Liver (tissue), 9 donors: Measurements from ENCODE around the gene TBX2. TPM values are rescaled to one million over a fixed set of nuclear protein-coding genes. Genes with fewer than 3 reads are reported as not detected.

Experiments used
- DNase-seq: peaks from one replicate; pipeline ENCODE4 v3.0.0-alpha.2; 2017; ENCODE audit warnings: low spot score
- H3K27ac ChIP-seq, 2 donors: one replicate each; pipeline ENCODE4 v1.7.0; 2013; ENCODE audit warnings: inconsistent platforms in 2 of 2, low read length in 2 of 2, control low read depth in 1 of 2, low read depth in 1 of 2, mild to moderate bottlenecking in 1 of 2
- H3K27me3 ChIP-seq, 4 donors: one replicate each; pipeline versions ENCODE4 v1.6.1 to v1.7.0; 2013; ENCODE audit warnings: low read length in 3 of 4, inconsistent platforms in 1 of 4, mild to moderate bottlenecking in 1 of 4, moderate library complexity in 1 of 4; ENCODE audit not compliant: control insufficient read depth in 4 of 4, insufficient read depth in 4 of 4
- H3K36me3 ChIP-seq, 4 donors: one replicate each; pipeline versions ENCODE4 v1.6.1 to v1.7.0; 2013; ENCODE audit warnings: low read length in 3 of 4, mild to moderate bottlenecking in 3 of 4, low read depth in 1 of 4, moderate library complexity in 1 of 4; ENCODE audit not compliant: control insufficient read depth in 4 of 4, insufficient read depth in 3 of 4
- H3K4me1 ChIP-seq, 4 donors: one replicate each; pipeline versions ENCODE4 v1.6.1 to v1.7.0; 2013; ENCODE audit warnings: low read length in 3 of 4, mild to moderate bottlenecking in 3 of 4, moderate library complexity in 1 of 4; ENCODE audit not compliant: control insufficient read depth in 4 of 4, insufficient read depth in 4 of 4
- H3K4me3 ChIP-seq, 3 donors: one replicate each; pipeline versions ENCODE4 v1.6.1 to v1.7.0; 2013; ENCODE audit warnings: low read length in 3 of 3, control low read depth in 1 of 3, low read depth in 1 of 3, mild to moderate bottlenecking in 1 of 3
- H3K9ac ChIP-seq, 2 donors: one replicate each; pipeline ENCODE4 v1.7.0; 2013; ENCODE audit warnings: low read length in 2 of 2, mild to moderate bottlenecking in 2 of 2, moderate library complexity in 2 of 2, control low read depth in 1 of 2, low read depth in 1 of 2
- H3K9me3 ChIP-seq, 4 donors: one replicate each; pipeline versions ENCODE4 v1.6.1 to v1.7.0; 2013; ENCODE audit warnings: low read length in 3 of 4; ENCODE audit not compliant: control insufficient read depth in 4 of 4
- ATF3 ChIP-seq: IDR thresholded peaks from 2 replicates; pipeline ENCODE4 v1.6.1; 2016; ENCODE audit warnings: antibody characterized with exemption
- CTCF ChIP-seq: fragments of 150-350 bp; IDR thresholded peaks from 2 replicates; pipeline ENCODE4 v1.5.1; 2017; ENCODE audit warnings: improper control_type of control experiment, low read depth, low read length; ENCODE audit not compliant: missing input control
- EGR1 ChIP-seq, 2 donors: IDR thresholded peaks; 2 replicates each; pipeline ENCODE4 v1.6.1; 2016 to 2018; ENCODE audit warnings: antibody characterized with exemption in 2 of 2, low read depth in 2 of 2
- FOXA1 ChIP-seq: IDR thresholded peaks from 2 replicates; pipeline ENCODE4 v1.6.1; 2016; ENCODE audit warnings: antibody characterized with exemption
- FOXA2 ChIP-seq: IDR thresholded peaks from 2 replicates; pipeline ENCODE4 v1.6.1; 2016; ENCODE audit warnings: antibody characterized with exemption
- GABPA ChIP-seq, 2 donors: IDR thresholded peaks in 1 of 2; conservative IDR thresholded peaks in 1 of 2; 2 replicates each; pipeline ENCODE4 v1.6.1; 2016; ENCODE audit warnings: antibody characterized with exemption in 2 of 2, mild to moderate bottlenecking in 1 of 2, moderate library complexity in 1 of 2
- HNF4A ChIP-seq, 2 donors: conservative IDR thresholded peaks; 2 replicates each; pipeline ENCODE4 v1.6.1; 2016; ENCODE audit warnings: antibody characterized with exemption in 2 of 2, mild to moderate bottlenecking in 2 of 2
- HNF4G ChIP-seq: IDR thresholded peaks from 2 replicates; pipeline ENCODE4 v1.6.1; 2016; ENCODE audit warnings: antibody characterized with exemption
- JUND ChIP-seq, 2 donors: IDR thresholded peaks; 2 replicates each; pipeline ENCODE4 v1.6.1; 2016; ENCODE audit warnings: antibody characterized with exemption in 2 of 2
- MAX ChIP-seq: IDR thresholded peaks from 2 replicates; pipeline ENCODE4 v1.6.1; 2016; ENCODE audit warnings: antibody characterized with exemption
- NR2F2 ChIP-seq: IDR thresholded peaks from 2 replicates; pipeline ENCODE4 v1.6.1; 2016; ENCODE audit warnings: antibody characterized with exemption
- RAD21 ChIP-seq, 2 donors: IDR thresholded peaks; 2 replicates each; pipeline ENCODE4 v1.6.1; 2016; ENCODE audit warnings: antibody characterized with exemption in 2 of 2, mild to moderate bottlenecking in 2 of 2
- REST ChIP-seq: IDR thresholded peaks from 2 replicates; pipeline ENCODE4 v1.6.1; 2016; ENCODE audit warnings: antibody characterized with exemption, mild to moderate bottlenecking
- RXRA ChIP-seq, 2 donors: IDR thresholded peaks; 2 replicates each; pipeline ENCODE4 v1.6.1; 2017 to 2018; ENCODE audit warnings: antibody characterized with exemption in 2 of 2, mild to moderate bottlenecking in 1 of 2
- SP1 ChIP-seq: IDR thresholded peaks from 2 replicates; pipeline ENCODE4 v1.6.1; 2018; ENCODE audit warnings: antibody characterized with exemption, mild to moderate bottlenecking
- TAF1 ChIP-seq: conservative IDR thresholded peaks from 2 replicates; pipeline ENCODE4 v1.6.1; 2016; ENCODE audit warnings: antibody characterized with exemption, mild to moderate bottlenecking
- YY1 ChIP-seq: IDR thresholded peaks from 2 replicates; pipeline ENCODE4 v1.6.1; 2016; ENCODE audit warnings: antibody characterized with exemption, mild to moderate bottlenecking
- ZBTB33 ChIP-seq: IDR thresholded peaks from 2 replicates; pipeline ENCODE4 v1.6.1; 2016; ENCODE audit warnings: antibody characterized with exemption
- WGBS: extraction: QIAGEN DNeasy Blood & Tissue Kit; methylation state at CpG from one replicate; pipeline ENCODE4 v1.1.7; 2013; 5-methylcytosine and 5-hydroxymethylcytosine counted together
- polyA plus RNA-seq, 2 donors: library from polyadenylated mRNA; stranded (reverse) in 1 of 2; unstranded in 1 of 2; fragments of 200-250 nt in 1 of 2; fragments of >200 nt in 1 of 2; fragmentation: Nextera tagmentation in 1 of 2; extraction: Ambion mirVana in 1 of 2; gene quantifications; one replicate each; pipeline versions ENCODE4 v1.2.1 to v1.2.3, GENCODE V29; 2013 to 2015
- total RNA-seq, 2 donors: library from RNA; depleted of rRNA; stranded (reverse); fragments of >200 nt; gene quantifications; one replicate each; pipeline ENCODE4 v1.2.3, GENCODE V29; 2014
- donor health status: healthy.
- donor health status: healthy.
- donor health status: healthy.
- donor health status: healthy.
- donor health status: healthy.

TBX2 gene
- total and polyA plus RNA-seq, 4 donors: 0.85 to 3.1 (median 2.5) TPM

- WGBS: 40% methylated on average over 2 of the region's 2 CpGs
- Histone ChIP-seq H3K4me3 (no peak overlapping the region), H3K27ac (no peak overlapping the region), H3K27me3 (peaks cover 0 to 5% (median 0%) of the 10 kb centered on the region in 4 donors), H3K9me3 (no peaks in the 10 kb centered on the region), H3K36me3 (no peaks in the 10 kb centered on the region), H3K4me1 (no peaks in the 10 kb centered on the region), H3K9ac (no peak overlapping the region)
- no peak for DNase-seq
- TF ChIP-seq FOXA2 (no peak), CTCF (no peak), ATF3 (no peak), ZBTB33 (no peak), HNF4A (conservative IDR thresholded peaks at IDR 0.05) (no peak), YY1 (no peak), REST (no peak), FOXA1 (no peak), GABPA (IDR thresholded peaks at IDR 0.05 in 1 of 2, conservative IDR thresholded peaks at IDR 0.05 in 1 of 2) (no peak), MAX (no peak), JUND (IDR thresholded peaks at IDR 0.05) (no peak), EGR1 (IDR thresholded peaks at IDR 0.05; ENCODE audit: low read depth in 2 of 2) (no peak), TAF1 (no peak), RXRA (IDR thresholded peaks at IDR 0.05) (no peak), RAD21 (IDR thresholded peaks at IDR 0.05) (no peak), HNF4G (no peak), SP1 (no peak), NR2F2 (no peak)
Measured at GRCh38 chr17:61422869-61423268, 23.2 kb downstream of the TBX2 start.
